Measurements from ENCODE around the gene EHD4.

The EHD4 gene

DNA sequence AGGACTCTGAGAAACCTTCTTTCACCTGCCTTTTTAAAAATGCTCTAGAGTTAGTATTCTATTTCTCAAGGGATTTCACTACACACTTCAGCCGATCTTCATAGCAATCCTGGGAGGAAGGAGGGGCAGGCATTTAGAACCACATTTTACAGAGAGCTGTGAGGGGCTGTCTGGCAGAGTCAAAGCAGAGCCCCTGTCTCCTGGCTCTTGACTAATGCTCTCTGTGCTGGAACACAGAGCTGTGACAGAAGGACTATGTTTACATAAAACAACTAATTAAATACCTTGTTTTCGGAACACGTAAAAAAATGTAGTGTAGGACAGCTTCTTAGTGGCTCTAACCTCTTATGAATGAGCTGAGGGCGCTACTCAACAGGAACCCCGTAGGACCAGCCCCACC lies 70.9 kb downstream of the EHD4 start:
- TF ChIP-seq EZH2phosphoT487 (IDR thresholded peaks at IDR 0.05; ENCODE audit: low read depth), result no peak
- TF ChIP-seq, protein P1, sequence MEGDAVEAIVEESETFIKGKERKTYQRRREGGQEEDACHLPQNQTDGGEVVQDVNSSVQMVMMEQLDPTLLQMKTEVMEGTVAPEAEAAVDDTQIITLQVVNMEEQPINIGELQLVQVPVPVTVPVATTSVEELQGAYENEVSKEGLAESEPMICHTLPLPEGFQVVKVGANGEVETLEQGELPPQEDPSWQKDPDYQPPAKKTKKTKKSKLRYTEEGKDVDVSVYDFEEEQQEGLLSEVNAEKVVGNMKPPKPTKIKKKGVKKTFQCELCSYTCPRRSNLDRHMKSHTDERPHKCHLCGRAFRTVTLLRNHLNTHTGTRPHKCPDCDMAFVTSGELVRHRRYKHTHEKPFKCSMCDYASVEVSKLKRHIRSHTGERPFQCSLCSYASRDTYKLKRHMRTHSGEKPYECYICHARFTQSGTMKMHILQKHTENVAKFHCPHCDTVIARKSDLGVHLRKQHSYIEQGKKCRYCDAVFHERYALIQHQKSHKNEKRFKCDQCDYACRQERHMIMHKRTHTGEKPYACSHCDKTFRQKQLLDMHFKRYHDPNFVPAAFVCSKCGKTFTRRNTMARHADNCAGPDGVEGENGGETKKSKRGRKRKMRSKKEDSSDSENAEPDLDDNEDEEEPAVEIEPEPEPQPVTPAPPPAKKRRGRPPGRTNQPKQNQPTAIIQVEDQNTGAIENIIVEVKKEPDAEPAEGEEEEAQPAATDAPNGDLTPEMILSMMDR (IDR thresholded peaks at IDR 0.05; ENCODE audit: low read depth, low read length), result no peak
- no peaks in the 10 kb centered on the region; the same call in 1 of the 2 replicates for H3K4me1 ChIP-seq (ENCODE audit: low read length)
- H3K27ac ChIP-seq (ENCODE audit: low read length), result no peak overlapping the region
- H3K4me3 ChIP-seq (ENCODE audit: low read length), result no peak overlapping the region
- H3K36me3 ChIP-seq (replicated peaks; ENCODE audit: low read depth, low read length), result peaks cover 24% of the 10 kb centered on the region
- no peaks in the 10 kb centered on the region for H3K27me3 ChIP-seq (ENCODE audit: low read depth, low read length)
- H2AFZ ChIP-seq (ENCODE audit: low read depth, low read length), result no peak overlapping the region
- H3K9me3 ChIP-seq (ENCODE audit: insufficient read depth, low read length), result no peaks in the 10 kb centered on the region
- no peak overlapping the region for H3K9ac ChIP-seq (ENCODE audit: low read length)
- H4K20me1 ChIP-seq (ENCODE audit: insufficient read depth, low read length), result peaks cover 19% of the 10 kb centered on the region
- no peak overlapping the region for H3K4me2 ChIP-seq (ENCODE audit: low read length)
- H3K79me2 ChIP-seq (ENCODE audit: low read length), result no peaks in the 10 kb centered on the region

- H3K4me1 ChIP-seq (ENCODE audit: low read length), result no peaks in the 10 kb centered on the region; the same call in 1 of the 2 replicates
- peaks cover 22% of the 10 kb centered on the region for H3K36me3 ChIP-seq (replicated peaks; ENCODE audit: low read depth, low read length)
- H3K4me3 ChIP-seq (ENCODE audit: low read length), result no peak overlapping the region
- no peak overlapping the region for H2AFZ ChIP-seq (ENCODE audit: low read depth, low read length)
- no peak overlapping the region for H3K27ac ChIP-seq (ENCODE audit: low read length)
- no peaks in the 10 kb centered on the region for H3K27me3 ChIP-seq (ENCODE audit: low read depth, low read length)
- peaks cover 19% of the 10 kb centered on the region for H4K20me1 ChIP-seq (ENCODE audit: insufficient read depth, low read length)
- H3K9me3 ChIP-seq (ENCODE audit: insufficient read depth, low read length), result no peaks in the 10 kb centered on the region
- H3K4me2 ChIP-seq (ENCODE audit: low read length), result no peak overlapping the region
- no peaks in the 10 kb centered on the region for H3K79me2 ChIP-seq (ENCODE audit: low read length)
- TF ChIP-seq, protein P1 (IDR thresholded peaks at IDR 0.05; ENCODE audit: low read depth, low read length), result no peak
- TF ChIP-seq EZH2phosphoT487 (IDR thresholded peaks at IDR 0.05; ENCODE audit: low read depth), result no peak
- no peak overlapping the region for H3K9ac ChIP-seq (ENCODE audit: low read length)
Measured at GRCh38 chr15:41900526-41901380, 71.6 kb downstream of the EHD4 start.

DNA sequence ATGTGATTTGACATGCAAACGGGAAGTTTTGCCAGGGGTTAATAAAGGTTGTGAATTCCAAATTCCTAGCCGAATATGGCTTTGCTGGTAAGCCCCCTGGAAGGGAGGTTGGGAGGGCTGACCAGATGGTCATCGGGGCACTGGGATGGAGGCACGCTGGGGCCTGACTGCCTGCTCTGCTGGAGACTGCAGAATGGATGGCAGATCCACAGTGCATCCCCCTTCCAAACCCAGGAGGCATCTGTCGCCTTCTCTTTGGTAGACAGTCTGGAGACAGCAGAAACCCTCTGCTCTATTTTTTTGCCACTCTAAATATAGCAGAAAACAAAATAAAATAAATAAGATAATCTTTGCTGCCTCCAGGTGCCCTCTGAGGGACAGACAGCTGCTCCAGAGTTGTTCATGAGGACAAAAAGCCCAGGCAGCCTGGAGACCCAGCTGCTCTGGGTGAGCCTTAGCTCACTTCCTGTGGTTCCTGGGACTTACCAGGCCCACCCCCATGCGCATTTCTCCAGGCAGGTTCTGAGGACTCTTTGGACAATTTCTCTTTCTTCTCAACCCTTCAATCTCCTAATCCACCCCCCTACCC lies 72.4 kb downstream of the EHD4 start:
- Histone ChIP-seq H2AFZ (ENCODE audit: low read depth, low read length) (no peak overlapping the region), H4K20me1 (ENCODE audit: insufficient read depth, low read length) (peaks cover 15% of the 10 kb centered on the region), H3K9ac (ENCODE audit: low read length) (no peak overlapping the region), H3K9me3 (ENCODE audit: insufficient read depth, low read length) (no peaks in the 10 kb centered on the region), H3K36me3 (replicated peaks; ENCODE audit: low read depth, low read length) (peaks cover 19% of the 10 kb centered on the region), H3K4me1 (ENCODE audit: low read length) (peaks cover 3% of the 10 kb centered on the region), H3K27me3 (ENCODE audit: low read depth, low read length) (no peaks in the 10 kb centered on the region), H3K27ac (ENCODE audit: low read length) (no peak overlapping the region), H3K4me3 (ENCODE audit: low read length) (no peak overlapping the region), H3K79me2 (ENCODE audit: low read length) (no peaks in the 10 kb centered on the region), H3K4me2 (ENCODE audit: low read length) (no peak overlapping the region)
- no peak for TF ChIP-seq EZH2phosphoT487 (IDR thresholded peaks at IDR 0.05; ENCODE audit: low read depth)
- TF ChIP-seq, protein P1 (IDR thresholded peaks at IDR 0.05; ENCODE audit: low read depth, low read length), result no peak

DNA sequence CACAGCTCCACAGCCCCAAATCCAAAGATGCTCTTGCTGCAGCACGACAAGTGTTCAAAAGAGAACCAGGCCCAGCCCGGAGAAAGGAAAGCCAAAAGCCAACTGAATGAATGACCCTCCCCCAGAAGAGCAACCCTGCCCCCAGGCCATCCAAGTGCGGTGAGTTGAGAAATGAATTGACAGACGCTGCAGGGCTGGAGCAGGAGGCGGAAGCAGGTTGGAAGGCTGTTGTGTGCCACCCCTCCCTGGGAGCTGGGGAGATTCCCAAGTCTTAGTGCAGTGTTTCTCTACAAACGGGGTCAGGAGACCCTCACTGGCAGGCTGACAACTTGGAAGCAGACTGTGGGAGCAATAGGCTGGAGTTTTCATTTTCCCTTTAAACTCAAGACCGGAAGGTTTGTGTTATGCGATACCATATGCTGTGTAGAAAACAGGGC lies 75.0 kb downstream of the EHD4 start:
- H2AFZ ChIP-seq (ENCODE audit: low read depth, low read length), result no peak overlapping the region
- H3K9ac ChIP-seq (ENCODE audit: low read length), result no peak overlapping the region
- no peak overlapping the region for H3K4me3 ChIP-seq (ENCODE audit: low read length)
- H3K4me1 ChIP-seq (ENCODE audit: low read length), result peaks cover 12% of the 10 kb centered on the region
- no peak for TF ChIP-seq EZH2phosphoT487 (IDR thresholded peaks at IDR 0.05; ENCODE audit: low read depth)
- TF ChIP-seq, protein P1 (IDR thresholded peaks at IDR 0.05; ENCODE audit: low read depth, low read length), result no peak
- no peaks in the 10 kb centered on the region for H4K20me1 ChIP-seq (ENCODE audit: insufficient read depth, low read length)
- no peaks in the 10 kb centered on the region for H3K27me3 ChIP-seq (ENCODE audit: low read depth, low read length)
- no peaks in the 10 kb centered on the region for H3K9me3 ChIP-seq (ENCODE audit: insufficient read depth, low read length)
- no peak overlapping the region for H3K27ac ChIP-seq (ENCODE audit: low read length)
- H3K79me2 ChIP-seq (ENCODE audit: low read length), result no peaks in the 10 kb centered on the region
- peaks cover 19% of the 10 kb centered on the region for H3K36me3 ChIP-seq (replicated peaks; ENCODE audit: low read depth, low read length)
- no peak overlapping the region for H3K4me2 ChIP-seq (ENCODE audit: low read length)
